ENCODE measurements around the gene SFTPD. TPM values are rescaled to one million over a fixed set of nuclear protein-coding genes. Genes with fewer than 3 reads are reported as not detected.
"Not testable (repeated sequence)": the region's sequence is repeated elsewhere in the genome, so short reads cannot be mapped to it uniquely, and the experiment has no call there.

SFTPD gene
- total RNA-seq, 2 experiments from 2014 or later = not detected

DNA sequence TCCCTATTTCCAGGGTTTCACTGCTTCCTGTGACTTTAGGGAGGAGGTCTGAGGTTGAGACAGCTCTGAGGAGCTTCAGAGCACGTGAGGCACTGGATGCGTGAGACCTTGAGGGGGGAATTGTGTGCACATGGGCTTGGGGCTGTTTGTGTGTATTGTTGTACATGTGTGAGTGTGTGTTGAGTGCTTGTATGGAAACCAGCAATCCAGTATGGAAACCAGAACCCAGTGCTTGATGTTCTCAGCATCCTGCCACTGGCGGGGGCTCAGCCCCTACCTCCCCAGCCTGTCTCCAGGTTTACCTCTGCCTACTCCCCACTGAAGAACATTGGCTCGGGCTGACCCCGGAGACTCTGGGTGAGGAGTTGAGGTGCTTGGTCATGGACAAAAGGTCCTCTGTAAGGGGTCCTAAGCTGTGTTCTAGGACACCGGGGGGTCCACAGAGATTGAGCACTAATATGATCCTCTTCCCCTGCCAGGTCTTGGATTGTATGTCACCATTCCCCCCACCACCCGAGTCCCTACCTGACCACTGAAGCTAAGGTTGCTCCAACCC lies 20.8 kb downstream of the SFTPD start:
- ChIA-PET CTCF (interaction anchor here (0.9 to 2.1 kb wide), 2 partner anchors 376 to 390 kb away, joined by 3 to 9 read pairs; no protein-coding TSS in a partner anchor), POLR2A (no interaction called here)

DNA sequence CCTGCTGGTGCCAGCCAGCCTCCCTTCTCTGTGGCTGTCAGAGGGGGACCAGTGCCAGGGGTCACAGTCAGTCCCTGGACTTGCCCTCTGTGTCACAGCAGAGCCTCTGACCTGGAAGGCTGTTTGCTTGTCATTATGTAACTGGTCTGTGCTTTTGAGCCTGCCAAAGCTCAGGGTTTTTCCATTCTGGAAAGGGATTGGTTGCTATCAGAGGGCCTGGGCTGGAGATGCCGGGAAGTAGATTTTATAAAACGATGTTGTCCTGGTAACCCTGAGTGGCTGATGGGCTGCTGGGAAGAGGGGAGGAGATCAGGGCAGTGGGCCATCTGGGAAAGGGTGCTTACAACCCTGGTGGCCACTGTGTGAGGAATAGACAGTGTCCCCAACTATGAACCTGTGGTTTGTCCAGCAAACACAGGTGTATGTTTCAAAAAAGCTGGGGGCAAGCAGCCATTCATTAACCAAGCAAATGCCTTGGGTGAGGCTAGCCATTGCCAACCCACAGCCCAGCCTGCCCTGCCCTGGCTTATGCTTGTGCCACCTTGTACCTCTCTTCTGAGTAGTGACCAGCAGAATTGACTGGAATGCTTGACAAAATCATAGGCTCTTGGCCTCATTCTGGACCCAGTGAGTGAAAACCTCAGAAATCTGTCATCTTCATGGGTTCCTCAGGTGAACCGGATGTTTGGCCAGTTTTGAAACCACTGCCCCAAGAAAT lies 21.6 kb downstream of the SFTPD start:
- ChIA-PET POLR2A (no interaction called here), CTCF (no interaction called here)

DNA sequence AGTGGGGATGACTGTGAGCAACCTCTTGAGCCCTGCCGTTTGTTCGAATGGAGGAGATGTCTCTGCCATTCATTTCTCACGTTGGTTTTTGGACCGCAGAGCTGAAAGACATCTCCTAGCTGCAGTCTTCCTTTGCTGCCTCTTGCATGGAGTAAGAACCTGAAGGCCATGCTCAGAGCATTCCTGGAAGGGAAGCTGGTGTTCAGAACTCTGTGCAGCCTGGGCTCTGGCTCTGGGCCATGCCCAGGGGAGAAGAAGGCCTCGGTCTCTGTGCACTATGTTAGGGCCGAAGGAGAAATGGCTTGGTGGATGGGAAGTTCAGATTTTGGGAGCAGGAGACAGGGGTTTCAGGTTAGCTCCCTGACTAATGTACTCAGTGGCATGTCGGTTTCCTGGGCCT lies 22.9 kb downstream of the SFTPD start:
- ChIA-PET POLR2A (no interaction called here), CTCF (interaction anchor here (0.9 kb wide), 1 partner anchor 147 kb away, joined by 3 read pairs; no protein-coding TSS in a partner anchor)

DNA sequence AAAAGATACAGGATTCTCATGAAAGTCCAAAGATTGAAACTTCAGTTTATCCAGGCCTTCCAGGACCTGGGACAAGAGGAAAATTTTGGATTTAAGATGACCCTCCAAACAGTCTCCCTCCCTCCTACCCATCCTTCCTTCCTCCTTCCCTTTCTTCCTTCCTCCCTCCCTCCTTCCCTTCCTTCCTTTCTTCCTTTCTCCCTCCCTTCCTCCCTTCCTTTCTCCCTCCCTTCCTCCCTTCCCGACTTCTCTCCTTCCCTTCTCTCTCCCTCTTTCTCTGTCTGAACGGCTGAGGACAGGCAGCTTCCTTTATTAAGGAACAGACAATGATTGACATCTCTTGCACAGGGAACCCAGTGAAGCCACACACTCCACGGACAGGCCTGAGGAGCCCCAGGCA lies 23.3 kb downstream of the SFTPD start:
- ChIA-PET CTCF (interaction anchor here (0.9 kb wide), 1 partner anchor 146 kb away, joined by 3 read pairs; no protein-coding TSS in a partner anchor), POLR2A (no interaction called here)

DNA sequence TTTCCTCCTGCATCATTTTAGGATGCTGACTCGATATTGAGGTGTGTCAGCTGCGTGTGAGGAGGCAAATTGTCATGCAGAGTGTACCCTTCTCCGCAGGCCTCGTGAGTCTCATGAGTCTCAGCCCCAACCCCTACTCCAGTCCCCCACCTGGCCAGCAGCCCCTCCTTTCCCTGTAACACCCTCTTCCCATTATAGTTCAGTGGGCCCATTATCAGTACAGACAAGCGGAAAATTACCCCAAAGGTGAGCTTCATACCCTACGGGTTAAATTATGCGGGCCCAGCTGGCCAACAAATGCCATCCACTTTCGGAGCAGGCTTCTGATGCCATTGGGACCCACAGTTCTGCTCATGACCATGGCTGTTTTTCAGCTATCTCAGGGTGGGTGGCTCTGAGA lies 25.2 kb downstream of the SFTPD start:
- ChIA-PET POLR2A (no interaction called here), CTCF (no interaction called here)

DNA sequence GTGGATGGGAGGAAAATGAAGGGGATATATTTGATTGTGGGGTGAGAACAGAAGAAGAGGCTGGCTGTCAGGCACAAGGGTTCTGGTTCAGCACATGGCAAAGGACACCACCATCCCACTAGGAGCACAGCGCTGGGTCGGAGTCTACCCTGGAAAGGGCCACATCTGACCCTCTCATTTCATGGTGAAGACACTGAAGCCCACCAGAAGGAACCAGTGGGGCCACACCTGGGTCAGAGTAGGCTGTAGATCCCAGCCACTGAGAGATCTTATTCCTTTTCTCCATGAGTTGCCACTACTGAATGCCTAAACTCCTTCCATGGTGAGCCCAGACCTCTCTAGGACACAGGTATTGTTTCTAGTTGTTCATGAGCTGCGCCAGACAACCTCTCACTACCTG lies 25.8 kb downstream of the SFTPD start:
- ChIA-PET POLR2A (no interaction called here), CTCF (no interaction called here)

DNA sequence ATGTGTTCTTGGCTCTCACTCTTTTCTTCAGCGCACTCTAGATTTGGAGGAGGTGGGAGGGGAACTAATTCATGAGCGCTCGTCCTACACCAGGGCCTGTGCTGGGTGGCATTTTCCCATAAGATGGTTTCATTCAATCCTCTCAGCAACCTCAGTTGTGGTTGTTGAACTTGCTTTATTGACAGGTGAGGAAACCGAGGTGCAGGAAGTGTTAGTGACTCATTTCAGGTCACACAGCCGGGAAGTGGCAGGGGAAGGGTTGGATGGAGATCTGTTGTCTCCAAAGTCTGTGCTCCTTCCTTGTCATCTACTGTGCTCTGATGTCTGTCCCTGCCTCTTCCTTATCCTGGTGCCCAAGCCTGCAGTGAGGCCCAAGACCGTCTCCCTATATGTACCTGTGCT lies 26.9 kb downstream of the SFTPD start:
- CTCF ChIA-PET, POLR2A ChIA-PET: not testable (repeated sequence)

DNA sequence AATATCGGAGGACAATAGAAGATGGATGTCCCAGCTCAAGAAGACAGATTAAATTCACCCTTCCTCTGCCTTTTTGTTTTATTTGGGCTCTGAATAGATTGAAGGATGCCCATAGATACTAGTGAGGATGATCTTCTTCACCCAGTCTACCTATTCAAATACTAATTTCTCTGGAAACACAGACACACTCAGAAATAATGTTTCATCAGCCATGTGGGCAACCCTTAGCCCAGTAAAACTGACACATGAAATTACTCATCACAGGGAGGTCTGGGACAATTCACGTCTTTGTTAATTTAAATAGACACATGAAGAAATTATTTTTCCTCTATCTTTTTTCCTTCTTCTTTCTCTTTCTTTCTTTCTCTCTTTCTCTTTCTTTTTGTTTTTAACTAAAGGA lies 33.1 kb downstream of the SFTPD start:
- CTCF ChIA-PET, POLR2A ChIA-PET: not testable (repeated sequence)

DNA sequence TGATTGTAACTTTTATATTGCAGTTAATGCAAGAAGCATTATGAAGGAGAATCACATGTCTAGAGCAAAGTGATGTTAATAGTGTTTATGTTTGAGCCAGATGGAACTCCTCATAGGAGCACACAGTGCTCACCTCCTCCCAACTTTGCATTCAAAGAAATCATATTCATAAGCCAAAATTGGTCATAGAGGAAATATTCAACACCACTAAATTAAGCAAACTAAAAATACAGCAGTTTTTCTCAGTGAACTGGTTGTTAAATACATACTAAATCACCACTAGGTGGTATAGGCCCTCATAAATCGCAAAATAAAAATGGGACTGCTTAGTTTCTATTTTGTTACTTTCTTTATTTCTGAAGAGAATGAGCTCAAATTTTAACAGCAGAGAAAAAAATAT lies 34.4 kb downstream of the SFTPD start:
- CTCF ChIA-PET, POLR2A ChIA-PET: not testable (repeated sequence)

DNA sequence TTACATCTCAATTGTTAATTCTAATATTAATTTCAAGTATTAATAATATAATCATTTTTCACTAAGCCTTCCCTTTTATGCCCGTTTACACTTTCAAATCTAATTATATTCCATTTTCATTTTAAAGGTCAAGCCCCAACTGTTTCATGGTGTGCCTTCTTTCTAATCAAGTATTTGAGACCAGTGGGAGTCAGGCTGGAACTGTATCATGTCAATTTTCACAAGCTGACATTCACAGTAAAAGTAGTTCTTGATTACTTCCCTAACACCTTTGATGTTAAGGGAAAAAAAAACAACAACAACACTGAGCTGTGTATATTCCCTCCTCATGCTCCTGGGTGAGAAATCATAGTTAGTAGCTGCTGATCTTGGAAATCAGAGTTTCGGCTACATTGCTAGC lies 38.1 kb downstream of the SFTPD start:
- ChIA-PET POLR2A (no interaction called here), CTCF (no interaction called here)

DNA sequence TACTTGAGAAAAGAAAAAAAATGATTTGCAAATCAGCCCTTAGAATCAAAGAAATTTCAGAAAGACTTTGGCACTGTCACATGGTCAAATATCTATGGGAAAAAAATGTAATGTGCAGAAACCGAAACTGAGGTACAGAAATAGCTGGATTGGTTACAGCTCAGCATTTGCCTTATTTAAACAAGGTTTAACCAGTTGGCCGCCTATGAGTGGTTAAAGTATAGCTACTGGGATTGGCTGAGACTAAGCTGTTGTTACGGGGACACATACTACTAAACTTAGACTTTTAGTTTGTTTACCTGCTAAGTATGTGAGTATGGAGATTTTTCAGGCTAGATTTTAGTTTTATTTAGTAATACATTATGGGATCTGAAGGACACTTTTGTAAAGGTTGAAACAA lies 38.6 kb downstream of the SFTPD start:
- CTCF ChIA-PET = no interaction called here

DNA sequence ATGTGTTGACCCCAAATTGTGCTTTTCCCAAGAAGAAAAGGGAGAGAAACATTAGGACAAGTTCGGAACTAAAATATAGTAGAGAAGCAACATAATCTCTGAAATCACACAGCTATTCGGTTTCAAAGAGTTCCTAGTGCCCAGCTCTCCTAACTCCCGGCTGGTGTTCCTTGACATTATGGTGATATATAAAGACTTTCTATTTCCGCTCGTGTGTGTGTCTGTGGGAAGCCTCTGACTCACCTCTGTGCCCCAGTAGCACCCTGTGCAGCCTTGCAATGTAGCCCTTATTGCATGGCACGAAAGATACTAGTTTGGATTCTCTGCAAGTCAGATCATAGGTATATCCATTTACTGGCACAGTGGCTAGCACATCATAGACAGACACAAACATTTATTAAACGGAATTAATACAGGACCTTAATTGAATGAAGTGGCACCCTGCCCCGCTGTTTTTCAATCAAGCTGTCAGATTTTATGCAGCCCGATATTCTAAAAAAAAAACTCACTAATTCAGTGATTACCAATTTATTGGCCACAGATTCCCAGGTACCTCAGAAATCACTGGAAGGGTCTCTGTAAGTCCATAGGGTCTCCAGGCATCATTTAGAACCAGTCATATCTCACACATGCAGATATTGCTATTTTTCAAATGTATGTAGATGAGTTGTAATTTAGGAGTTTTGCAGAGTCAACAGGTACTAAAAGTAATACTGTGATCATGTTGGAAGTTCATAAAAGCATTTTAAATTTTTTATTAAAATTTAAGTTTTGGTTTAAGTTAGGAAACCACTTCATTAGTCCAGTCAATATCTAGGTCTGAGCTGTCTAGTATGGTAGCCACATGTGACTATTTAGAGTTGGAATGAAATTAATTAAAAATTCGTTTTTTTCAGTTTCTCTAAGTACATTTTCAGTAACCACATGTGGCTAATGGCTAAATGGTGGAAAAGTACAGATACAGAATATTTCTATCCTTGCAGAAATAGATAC lies 43.3 kb downstream of the SFTPD start:
- POLR2A ChIA-PET = interaction anchor here (0.6 kb wide), 1 partner anchor 234 kb away, joined by 4 read pairs; no protein-coding TSS in a partner anchor
- CTCF ChIA-PET = no interaction called here

More for the DNA sequence above, 38.6 kb downstream of the SFTPD start:
- POLR2A ChIA-PET = no interaction called here

DNA sequence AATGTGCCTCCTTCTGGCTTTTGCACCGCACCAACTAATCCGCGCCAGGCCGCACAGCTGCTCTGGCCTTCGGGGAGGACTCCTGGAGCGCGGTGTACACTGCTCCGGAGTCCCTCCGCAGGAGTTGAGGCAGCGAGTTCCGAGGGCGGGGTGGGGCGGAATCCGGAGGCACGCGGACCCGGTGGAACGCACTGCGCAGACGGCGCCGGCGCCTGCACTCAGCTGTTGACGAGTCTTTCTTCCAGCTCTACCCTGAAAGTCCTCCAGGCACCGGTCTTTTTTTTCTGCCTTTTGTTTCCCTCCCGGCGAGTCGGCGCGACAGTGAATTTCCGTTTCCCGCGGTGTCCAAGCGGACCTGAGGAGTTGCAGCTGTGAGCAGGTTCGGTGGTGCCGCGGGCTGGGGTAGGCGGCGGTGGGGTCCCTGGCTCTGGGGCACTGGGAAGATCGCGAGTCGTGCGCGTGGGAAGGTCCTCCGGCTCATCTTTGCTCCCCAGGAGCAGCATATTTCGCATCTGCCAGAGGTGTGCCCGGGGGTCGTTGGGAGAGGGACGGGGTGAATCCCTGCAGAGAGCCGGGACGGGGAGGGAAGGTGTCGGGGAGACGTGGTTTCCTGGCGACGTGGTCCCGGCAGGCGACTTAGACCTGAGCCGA lies 44.1 kb downstream of the SFTPD start:
- CTCF ChIA-PET = no interaction called here
- POLR2A ChIA-PET = interaction anchor here (0.6 kb wide), 1 partner anchor 233 kb away, joined by 4 read pairs; no protein-coding TSS in a partner anchor

DNA sequence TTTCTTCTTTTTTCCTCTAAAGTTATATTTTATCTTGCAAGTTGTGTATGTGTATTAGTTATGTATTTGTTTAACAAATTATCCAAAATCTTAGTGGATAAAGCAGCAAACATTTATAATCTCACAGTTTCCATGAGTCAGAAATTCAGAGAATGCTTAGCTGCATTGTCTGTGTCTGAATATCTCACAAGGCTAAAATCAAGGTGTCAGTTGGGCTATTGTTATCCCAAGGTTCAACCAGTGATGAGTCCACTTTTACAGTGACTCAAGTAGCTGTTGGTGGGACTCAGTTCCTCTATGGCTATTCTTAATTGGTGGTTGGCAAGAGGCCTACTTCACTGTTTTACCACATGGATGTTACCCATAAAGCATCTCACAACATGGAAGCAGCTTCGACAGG lies 47.3 kb downstream of the SFTPD start:
- POLR2A ChIA-PET = not testable (repeated sequence)

DNA sequence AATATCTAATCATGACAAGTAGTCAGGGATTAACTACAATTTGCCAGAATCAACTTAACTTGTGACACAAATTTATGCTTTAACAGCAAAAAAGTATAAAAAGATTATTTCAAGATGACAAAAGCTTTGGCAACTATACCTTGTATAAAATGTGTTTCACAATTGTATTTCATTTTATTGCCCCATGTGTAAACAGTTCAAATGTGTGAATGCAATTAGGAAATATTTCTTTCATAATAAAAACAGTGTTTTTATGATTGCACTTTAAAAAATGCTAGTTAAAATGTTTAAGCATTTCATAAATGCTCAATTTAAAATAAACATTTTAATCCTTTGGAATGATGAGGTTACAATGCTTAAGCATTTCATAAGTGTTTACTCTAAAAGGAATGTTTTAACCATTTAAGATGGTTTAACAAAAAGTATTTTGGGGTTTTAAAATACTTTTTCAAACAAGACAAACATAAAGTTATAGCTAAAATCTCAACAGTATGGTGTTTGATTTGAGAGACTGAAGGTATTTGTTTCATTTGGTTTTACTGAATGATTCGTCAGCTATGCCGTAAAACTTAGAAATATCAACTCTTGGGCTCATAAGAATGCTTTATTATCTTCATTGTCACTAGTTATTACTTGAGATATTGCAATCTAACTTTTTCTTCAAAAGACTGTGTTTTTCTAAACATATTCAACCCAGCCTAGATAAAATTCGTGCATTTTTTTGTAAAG lies 50.1 kb downstream of the SFTPD start:
- POLR2A ChIA-PET = no interaction called here
- CTCF ChIA-PET = no interaction called here

More for the DNA sequence above, 47.3 kb downstream of the SFTPD start:
- CTCF ChIA-PET = interaction anchor here (0.6 kb wide), 1 partner anchor 1982 kb away, joined by 3 read pairs; no protein-coding TSS in a partner anchor

DNA sequence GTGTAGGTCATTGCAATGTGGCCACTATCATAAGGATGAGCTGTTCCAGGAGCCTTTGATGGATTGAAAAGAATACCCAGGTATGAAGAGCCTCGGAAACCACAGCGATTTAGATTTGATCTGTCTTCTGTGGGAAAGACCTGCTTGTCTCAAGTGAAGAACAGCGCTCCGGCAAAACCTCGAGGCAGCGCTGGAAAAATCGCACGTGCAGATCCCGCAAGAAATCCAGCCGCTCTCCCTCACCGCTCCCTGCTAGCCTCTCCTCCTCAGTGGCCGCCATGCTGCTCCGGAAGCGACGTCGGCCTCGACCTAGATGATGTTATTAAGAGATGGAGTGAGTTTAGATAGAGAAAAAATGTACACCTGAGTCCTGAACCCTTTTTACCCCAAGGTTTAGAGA lies 56.0 kb downstream of the SFTPD start:
- CTCF ChIA-PET, POLR2A ChIA-PET: not testable (repeated sequence)

DNA sequence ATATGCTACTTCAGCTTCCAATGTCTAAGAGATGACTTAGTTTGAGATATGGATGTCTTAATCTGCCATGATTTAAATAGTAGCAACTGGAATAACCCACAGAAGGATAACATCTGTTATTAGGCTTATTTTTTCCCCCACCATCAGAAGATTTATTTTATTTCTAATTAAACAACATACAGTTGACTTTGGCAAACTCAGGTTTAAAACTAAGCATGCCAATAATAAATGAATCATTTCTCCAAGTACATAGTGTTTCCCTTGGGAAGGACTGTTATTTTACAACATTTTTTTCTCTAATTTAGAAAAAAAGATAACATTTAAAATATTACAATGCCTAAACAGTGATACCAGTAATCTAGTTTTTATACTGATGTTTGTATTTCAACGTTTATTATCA lies 58.4 kb downstream of the SFTPD start:
- POLR2A ChIA-PET = no interaction called here
- CTCF ChIA-PET = no interaction called here

DNA sequence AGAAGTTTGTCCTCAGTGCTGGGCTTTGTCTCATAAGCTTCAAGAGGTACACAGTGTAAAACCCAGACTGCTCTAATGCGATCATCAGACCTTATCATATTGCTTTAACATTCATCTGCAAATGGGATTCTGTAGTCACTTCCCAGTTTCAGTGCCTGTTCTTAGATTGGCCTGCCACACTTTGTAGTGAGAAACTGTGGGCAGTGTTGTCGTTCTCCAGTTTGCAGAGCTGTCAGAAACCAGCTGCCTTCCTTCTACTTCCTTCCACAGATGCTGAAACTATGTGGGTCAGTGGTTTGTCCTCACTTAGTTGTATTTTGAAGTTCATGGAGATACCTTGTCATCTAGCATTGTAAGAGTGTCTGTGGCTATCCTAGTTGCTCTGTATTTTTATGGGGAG lies 59.9 kb downstream of the SFTPD start:
- POLR2A ChIA-PET, CTCF ChIA-PET: not testable (repeated sequence)

Data from activated CD8-positive, alpha-beta memory T cell treated with anti-CD3 and anti-CD28 coated beads for 36 hours (primary cell).